Caco-2 (cell line): ENCODE results near the gene SPACA1. TPM values are rescaled to one million over a fixed set of nuclear protein-coding genes. Genes with fewer than 3 reads are reported as not detected.

Source experiments
- BruUV-seq: library from RNA; stranded (reverse); fragments of 400-500 nt; replicated peaks from 2 replicates; lab custom pipeline; 2021; lab: Mats Ljungman, UMichigan
- CTCF ChIA-PET: fragments of 300-600 bp; sonication (Branson Sonifier 250); formaldehyde crosslinking; loops from one replicate; lab custom pipeline; 2022; ENCODE audit warnings: antibody characterized with exemption; lab: Charles Lee
- POLR2A ChIA-PET: fragments of 300-600 bp; sonication (Branson Sonifier 250); formaldehyde crosslinking; loops from one replicate; lab custom pipeline; 2022; ENCODE audit warnings: antibody characterized with exemption; lab: Charles Lee
- DNase-seq, 2 experiments: peaks; one replicate each; pipeline versions ENCODE4 v3.0.0 to v3.0.0-alpha.2; 2020 to 2022
- H3K27me3 ChIP-seq: replicated peaks from 2 replicates; pipeline ENCODE4 v1.6.0; 2011; ENCODE audit warnings: low read length; ENCODE audit not compliant: control insufficient read depth, insufficient read depth
- H3K36me3 ChIP-seq: 2 replicates; pipeline ENCODE4 v1.5.1; 2011; ENCODE audit warnings: low read length; ENCODE audit not compliant: control insufficient read depth, insufficient read depth
- H3K4me1 ChIP-seq: fragments of 250-450 bp; sonication (Bioruptor Pico); 2 replicates; pipeline ENCODE4 v1.5.1; 2020; ENCODE audit warnings: mild to moderate bottlenecking
- H3K4me3 ChIP-seq: 2 replicates; pipeline ENCODE4 v1.5.1; 2011; ENCODE audit warnings: low read depth, mild to moderate bottlenecking, control low read depth, low read length
- H3K9me3 ChIP-seq: fragments of 250-450 bp; sonication (Bioruptor Pico); 2 replicates; pipeline ENCODE4 v1.5.1; 2020; ENCODE audit warnings: mild to moderate bottlenecking, moderate library complexity
- H3K27ac Mint-ChIP-seq: one replicate; pipeline ENCODE4 v1.8.0; 2022; ENCODE audit warnings: mixed read lengths; ENCODE audit not compliant: unreplicated experiment
- H3K27me3 Mint-ChIP-seq: one replicate; pipeline ENCODE4 v1.8.0; 2022; ENCODE audit warnings: mixed read lengths; ENCODE audit not compliant: insufficient read depth, unreplicated experiment
- H3K36me3 Mint-ChIP-seq: one replicate; pipeline ENCODE4 v1.8.0; 2022; ENCODE audit warnings: mild to moderate bottlenecking, mixed read lengths; ENCODE audit not compliant: insufficient read depth, unreplicated experiment
- H3K4me1 Mint-ChIP-seq: one replicate; pipeline ENCODE4 v1.8.0; 2022; ENCODE audit warnings: low read depth, mixed read lengths; ENCODE audit not compliant: unreplicated experiment
- H3K4me3 Mint-ChIP-seq: one replicate; pipeline ENCODE4 v1.8.0; 2022; ENCODE audit warnings: mild to moderate bottlenecking, moderate library complexity, mixed read lengths; ENCODE audit not compliant: unreplicated experiment
- H3K9me3 Mint-ChIP-seq: one replicate; pipeline ENCODE4 v1.8.0; 2022; ENCODE audit warnings: mixed read lengths; ENCODE audit not compliant: unreplicated experiment
- intact Hi-C: fragments of 100-400 bp; cut with micrococcal nuclease; formaldehyde crosslinking; loops from one replicate; pipeline ENCODE4 v1.10.0; 2022; ENCODE audit not compliant: unreplicated experiment
- total RNA-seq: library from RNA; stranded (reverse); gene quantifications from 2 replicates; pipeline ENCODE4 v1.2.3, GENCODE V29; 2022
- TF ChIP-seq, protein P1 (sequence below), 2 experiments: fragments of 200-600 bp in 1 of 2; IDR thresholded peaks; 1 replicate in 1 of 2; 2 replicates in 1 of 2; pipeline versions ENCODE4 v1.5.1 to v1.8.0; 2011 to 2022; ENCODE audit warnings: antibody characterized with exemption in 1 of 2, control low read depth in 1 of 2, inconsistent platforms in 1 of 2, low read depth in 1 of 2, low read length in 1 of 2, mild to moderate bottlenecking in 1 of 2, moderate library complexity in 1 of 2; ENCODE audit not compliant: insufficient read depth in 1 of 2, severe bottlenecking in 1 of 2, unreplicated experiment in 1 of 2

SPACA1 gene
- total RNA-seq, 1 experiment from 2014 or later: not detected

- H3K27me3 ChIP-seq: no peaks in the 10 kb centered on the region
- TF ChIP-seq, protein P1, sequence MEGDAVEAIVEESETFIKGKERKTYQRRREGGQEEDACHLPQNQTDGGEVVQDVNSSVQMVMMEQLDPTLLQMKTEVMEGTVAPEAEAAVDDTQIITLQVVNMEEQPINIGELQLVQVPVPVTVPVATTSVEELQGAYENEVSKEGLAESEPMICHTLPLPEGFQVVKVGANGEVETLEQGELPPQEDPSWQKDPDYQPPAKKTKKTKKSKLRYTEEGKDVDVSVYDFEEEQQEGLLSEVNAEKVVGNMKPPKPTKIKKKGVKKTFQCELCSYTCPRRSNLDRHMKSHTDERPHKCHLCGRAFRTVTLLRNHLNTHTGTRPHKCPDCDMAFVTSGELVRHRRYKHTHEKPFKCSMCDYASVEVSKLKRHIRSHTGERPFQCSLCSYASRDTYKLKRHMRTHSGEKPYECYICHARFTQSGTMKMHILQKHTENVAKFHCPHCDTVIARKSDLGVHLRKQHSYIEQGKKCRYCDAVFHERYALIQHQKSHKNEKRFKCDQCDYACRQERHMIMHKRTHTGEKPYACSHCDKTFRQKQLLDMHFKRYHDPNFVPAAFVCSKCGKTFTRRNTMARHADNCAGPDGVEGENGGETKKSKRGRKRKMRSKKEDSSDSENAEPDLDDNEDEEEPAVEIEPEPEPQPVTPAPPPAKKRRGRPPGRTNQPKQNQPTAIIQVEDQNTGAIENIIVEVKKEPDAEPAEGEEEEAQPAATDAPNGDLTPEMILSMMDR (IDR thresholded peaks at IDR 0.05; ENCODE audit: insufficient read depth in 1 of 2, low read depth in 1 of 2, low read length in 1 of 2, severe bottlenecking in 1 of 2, unreplicated experiment in 1 of 2): no peak
- Mint-ChIP-seq H3K36me3 (no peaks in the 10 kb centered on the region), H3K27me3 (no peaks in the 10 kb centered on the region), H3K4me1 (no peaks in the 10 kb centered on the region), H3K9me3 (no peaks in the 10 kb centered on the region), H3K4me3 (no peak overlapping the region), H3K27ac (no peak overlapping the region)
- no peak overlapping the region for H3K4me3 ChIP-seq
- no peaks in the 10 kb centered on the region for H3K9me3 ChIP-seq
- H3K36me3 ChIP-seq: no peaks in the 10 kb centered on the region
- intact Hi-C loops: no loop called here
- POLR2A ChIA-PET: no interaction called here
- no peaks in the 10 kb centered on the region for H3K4me1 ChIP-seq
- BruUV-seq: no TSS peak
- CTCF ChIA-PET: no interaction called here
- DNase-seq: no peak
These were observed 27.2 kb upstream of the SPACA1 start for GRCh38 chr6:88020439-88020838.

GRCh38 chr6:88024696-88025095 lies 22.9 kb upstream of the SPACA1 start:
- H3K27me3 Mint-ChIP-seq: no peaks in the 10 kb centered on the region
- BruUV-seq: no TSS peak
- Histone ChIP-seq H3K27me3 (no peaks in the 10 kb centered on the region), H3K9me3 (no peaks in the 10 kb centered on the region; the same call in 1 of the 2 replicates), H3K4me3 (no peak overlapping the region), H3K36me3 (no peaks in the 10 kb centered on the region), H3K4me1 (no peaks in the 10 kb centered on the region)
- peaks cover 12% of the 10 kb centered on the region for H3K9me3 Mint-ChIP-seq
- no peak overlapping the region for H3K27ac Mint-ChIP-seq
- no peak overlapping the region for H3K4me3 Mint-ChIP-seq
- H3K4me1 Mint-ChIP-seq: no peaks in the 10 kb centered on the region
- intact Hi-C loops: no loop called here
- TF ChIP-seq, protein P1 (IDR thresholded peaks at IDR 0.05; ENCODE audit: insufficient read depth in 1 of 2, low read depth in 1 of 2, low read length in 1 of 2, severe bottlenecking in 1 of 2, unreplicated experiment in 1 of 2): no peak
- CTCF ChIA-PET: no interaction called here
- POLR2A ChIA-PET: no interaction called here
- DNase-seq: no peak
- H3K36me3 Mint-ChIP-seq: no peaks in the 10 kb centered on the region

GRCh38 chr6:88031550-88031949 lies 16.1 kb upstream of the SPACA1 start:
- Histone ChIP-seq H3K4me3 (no peak overlapping the region), H3K27me3 (no peaks in the 10 kb centered on the region), H3K9me3 (peaks cover 2% of the 10 kb centered on the region; the same call in 1 of the 2 replicates), H3K4me1 (no peaks in the 10 kb centered on the region), H3K36me3 (no peaks in the 10 kb centered on the region)
- ChIA-PET CTCF (no interaction called here), POLR2A (no interaction called here)
- Mint-ChIP-seq H3K27ac (no peak overlapping the region), H3K27me3 (no peaks in the 10 kb centered on the region), H3K4me1 (no peaks in the 10 kb centered on the region), H3K36me3 (no peaks in the 10 kb centered on the region), H3K4me3 (no peak overlapping the region), H3K9me3 (peaks cover 69% of the 10 kb centered on the region)
- intact Hi-C loops: no loop called here
- BruUV-seq: no TSS peak
- TF ChIP-seq, protein P1 (IDR thresholded peaks at IDR 0.05; ENCODE audit: insufficient read depth in 1 of 2, low read depth in 1 of 2, low read length in 1 of 2, severe bottlenecking in 1 of 2, unreplicated experiment in 1 of 2): no peak
- DNase-seq: no peak
